SHP77 treated with DMSO at 0.1 percent for 48 hours (cell line): ENCODE results near the gene TSPYL2.
A peak's percentile ranks its signal among the peaks of the same experiment; 100 is the strongest.

Experiments used
- DNase-seq: peaks from one replicate; lab custom pipeline; 2025; lab: John Stamatoyannopoulos, UW

Gene TSPYL2

GRCh38 chrX:53081925-53082772, at the start of gene TSPYL2:
Gene TSPYL2 (plus strand): TSS chrX:53082367. CDS start chrX:53082499, 132 bp downstream.
- DNase-seq = peak; percentile 99

- no peak for DNase-seq
Measured at GRCh38 chrX:53036149-53036548, 46.0 kb upstream of the TSPYL2 start.

- no peak for DNase-seq
Measured at GRCh38 chrX:53039236-53039635, 42.9 kb upstream of the TSPYL2 start.

GRCh38 chrX:53044995-53045394, 37.2 kb upstream of the TSPYL2 start:
- no peak for DNase-seq

- no peak for DNase-seq
Measured at GRCh38 chrX:53047228-53047627, 34.9 kb upstream of the TSPYL2 start.

- peak; percentile 66 for DNase-seq
Measured at GRCh38 chrX:53048169-53049126, 33.7 kb upstream of the TSPYL2 start, which contains the start of gene GPR173. Gene GPR173 (plus strand): TSS chrX:53048789. CDS start chrX:53076622, 27,833 bp downstream.

- DNase-seq = no peak
Measured at GRCh38 chrX:53049127-53049517, 33.0 kb upstream of the TSPYL2 start.

- DNase-seq = no peak
Measured at GRCh38 chrX:53050841-53051240, 31.3 kb upstream of the TSPYL2 start.

GRCh38 chrX:53055244-53055849, 26.8 kb upstream of the TSPYL2 start:
- no peak for DNase-seq

- DNase-seq = no peak
Measured at GRCh38 chrX:53056292-53056691, 25.9 kb upstream of the TSPYL2 start.

- DNase-seq = no peak
Measured at GRCh38 chrX:53065104-53065503, 17.1 kb upstream of the TSPYL2 start.

GRCh38 chrX:53071064-53071463, 11.1 kb upstream of the TSPYL2 start:
- no peak for DNase-seq

GRCh38 chrX:53071604-53072417, 10.4 kb upstream of the TSPYL2 start:
- peak; percentile 94 for DNase-seq

GRCh38 chrX:53072418-53073114, 9.6 kb upstream of the TSPYL2 start:
- no peak for DNase-seq

- peak; percentile 79 for DNase-seq
Measured at GRCh38 chrX:53073115-53073586, 9.0 kb upstream of the TSPYL2 start.

- DNase-seq = no peak
Measured at GRCh38 chrX:53075011-53075410, 7.2 kb upstream of the TSPYL2 start.

- no peak for DNase-seq
Measured at GRCh38 chrX:53076671-53077070, 5.5 kb upstream of the TSPYL2 start.

- DNase-seq = no peak
Measured at GRCh38 chrX:53077207-53078197, 4.7 kb upstream of the TSPYL2 start.

- no peak for DNase-seq
Measured at GRCh38 chrX:53078943-53079342, 3.2 kb upstream of the TSPYL2 start.
